HG02943 (cell line): ENCODE measurements around the gene CHRNA1.
A peak's percentile ranks its signal among the peaks of the same experiment; 100 is the strongest.

Experiments
- ATAC-seq: cut with Tn5 transposase; IDR thresholded peaks from one replicate; pipeline ENCODE4 v1.9.1; 2021; ENCODE audit warnings: mild to moderate bottlenecking, low read depth, moderate library complexity; ENCODE audit not compliant: unreplicated experiment

The CHRNA1 gene

GRCh38 chr2:174764280-174765255 lies at the start of gene CHRNA1:
TSS of gene CHRNA1 (minus strand) at chr2:174764472. CDS start at chr2:174764394, 78 bp downstream.
- ATAC-seq = peak; percentile 51

DNA sequence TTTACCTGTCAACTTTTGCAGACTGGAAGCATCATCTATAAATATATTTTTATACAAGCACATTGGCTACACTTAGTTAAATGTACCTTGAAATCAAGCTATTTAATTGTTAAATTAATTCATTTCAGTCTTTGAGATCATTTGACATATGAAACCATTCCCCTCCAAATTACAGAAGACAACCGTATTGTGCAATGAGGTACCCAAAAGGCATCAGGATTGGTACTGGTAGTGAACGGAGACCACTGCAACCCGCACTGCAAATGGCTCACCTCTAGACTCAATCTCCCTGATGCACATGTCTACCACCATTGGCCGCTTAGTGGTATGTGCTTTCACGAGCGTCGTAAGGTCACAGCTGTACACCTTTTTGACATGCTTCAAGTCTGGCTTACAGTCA lies 47.8 kb upstream of the CHRNA1 start:
- no peak for ATAC-seq

- ATAC-seq = no peak
Measured at GRCh38 chr2:174807931-174808330, 43.7 kb upstream of the CHRNA1 start.

DNA sequence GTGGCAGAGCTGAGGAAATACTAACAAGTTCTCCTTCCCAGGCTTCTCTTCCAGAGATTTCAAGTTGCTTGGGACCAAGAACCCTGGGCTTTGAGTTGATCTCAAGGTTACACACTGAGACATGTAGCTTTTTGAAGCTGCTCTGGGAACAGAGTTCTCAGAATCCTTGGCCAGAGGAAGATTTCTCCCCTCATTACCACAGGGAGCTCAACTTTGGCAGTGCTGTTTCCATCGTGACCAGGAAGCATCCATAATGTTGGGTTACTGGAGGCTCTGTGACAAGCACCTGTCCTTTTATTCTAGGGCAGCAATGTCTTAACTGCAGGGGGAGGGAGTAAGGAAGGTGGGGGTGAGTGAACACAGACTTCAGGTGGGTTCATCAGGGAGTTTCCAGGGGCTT lies 41.5 kb upstream of the CHRNA1 start:
- ATAC-seq = no peak

DNA sequence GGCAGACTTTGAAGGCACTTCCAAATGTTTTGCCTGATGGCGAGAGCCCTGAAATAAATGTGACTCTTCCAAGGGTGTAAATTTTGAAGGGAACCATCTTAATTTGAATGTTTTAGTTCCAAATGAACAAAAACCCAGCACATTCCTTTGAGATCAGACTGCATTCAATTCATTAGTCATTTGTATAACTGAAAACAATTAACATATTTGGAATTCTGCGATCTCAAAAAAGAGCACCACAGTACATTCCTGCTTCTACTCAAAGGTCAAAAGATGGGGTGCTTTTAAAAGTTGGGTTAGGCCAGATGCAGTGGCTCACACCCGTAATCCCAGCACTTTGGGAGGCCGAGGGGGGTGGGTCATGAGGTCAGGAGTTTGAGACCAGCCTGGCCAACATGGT lies 38.2 kb upstream of the CHRNA1 start:
- no peak for ATAC-seq

DNA sequence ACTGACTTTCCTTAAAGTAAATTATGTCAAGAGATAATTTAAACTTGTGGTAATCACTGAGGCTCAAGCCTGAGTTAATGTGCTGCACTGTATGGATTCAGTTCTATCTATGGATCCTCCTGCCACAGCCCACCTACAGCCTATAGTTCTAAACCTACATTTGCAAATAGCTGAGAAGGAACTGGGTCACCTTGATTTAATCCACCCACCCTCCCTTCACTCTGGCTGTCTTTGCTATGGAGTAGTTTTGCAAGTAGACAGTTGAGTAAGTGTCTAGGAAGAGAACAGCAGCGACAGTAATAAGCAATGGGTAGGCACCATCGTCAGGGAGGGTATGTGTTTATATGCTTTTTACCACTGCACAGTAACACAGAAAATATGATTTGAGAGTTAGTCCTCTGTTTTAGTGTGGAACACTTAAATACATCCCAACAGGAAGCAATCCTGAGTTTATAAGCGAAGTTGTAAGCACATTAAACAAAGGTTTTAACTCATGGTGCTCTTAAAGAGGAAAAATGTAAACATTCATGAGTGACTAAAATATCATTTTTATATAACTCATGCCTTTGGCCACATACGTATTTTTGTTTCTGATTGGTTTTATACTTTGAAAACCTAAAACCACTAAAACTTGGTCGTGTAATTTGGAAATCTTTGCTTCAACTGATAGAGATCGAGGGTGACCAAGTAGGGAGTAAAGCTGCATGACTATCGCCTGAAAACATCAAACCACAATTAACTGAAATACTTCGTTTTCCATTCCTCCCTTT lies 36.3 kb upstream of the CHRNA1 start:
- no peak for ATAC-seq

- no peak for ATAC-seq
Measured at GRCh38 chr2:174798801-174799200, 34.5 kb upstream of the CHRNA1 start.

DNA sequence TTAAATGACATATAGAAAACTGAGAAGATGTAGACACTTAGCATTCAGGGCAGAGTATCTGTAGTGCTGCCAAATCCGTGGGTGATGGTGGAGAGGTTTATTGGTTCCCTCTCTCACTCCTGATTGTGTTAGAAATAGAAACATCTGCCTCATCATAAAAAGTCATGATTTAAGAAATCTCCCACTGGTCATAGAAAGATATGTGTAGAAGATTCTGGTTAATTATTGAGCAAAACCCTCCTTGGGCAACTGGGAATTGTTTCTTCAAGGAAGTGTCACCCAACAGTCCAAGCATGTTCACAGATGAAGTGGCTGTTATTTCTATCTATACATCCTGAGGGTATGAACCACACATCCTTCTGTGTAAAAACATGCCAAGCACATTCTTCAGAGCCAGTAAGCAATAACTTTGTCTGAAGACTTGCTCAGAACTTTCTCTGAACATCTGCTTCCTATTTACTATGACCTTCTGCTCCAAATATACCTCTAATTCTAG lies 33.6 kb upstream of the CHRNA1 start:
- no peak for ATAC-seq

DNA sequence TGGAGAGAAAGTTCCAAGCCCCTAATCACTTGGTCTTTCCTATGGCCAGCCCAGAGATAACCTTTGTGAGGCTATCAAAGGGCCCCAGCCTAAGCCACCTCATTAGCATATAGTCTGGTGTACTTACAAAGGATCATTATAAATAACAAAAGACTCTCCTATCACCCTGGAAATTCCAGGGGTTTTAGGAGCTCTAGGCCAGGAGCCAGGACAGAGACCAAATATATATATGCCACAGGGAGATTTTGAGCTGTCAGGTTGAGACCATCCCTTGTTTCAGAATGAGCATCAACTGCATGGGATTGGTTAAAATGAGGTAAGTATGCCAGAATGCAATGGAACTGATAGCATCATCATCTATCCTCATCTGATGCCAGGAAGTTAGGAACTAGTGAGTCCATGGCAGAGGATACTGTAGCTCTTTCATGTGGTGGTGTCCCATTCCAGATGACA lies 32.1 kb upstream of the CHRNA1 start:
- no peak for ATAC-seq

GRCh38 chr2:174794851-174795374 lies 30.6 kb upstream of the CHRNA1 start:
- no peak for ATAC-seq

DNA sequence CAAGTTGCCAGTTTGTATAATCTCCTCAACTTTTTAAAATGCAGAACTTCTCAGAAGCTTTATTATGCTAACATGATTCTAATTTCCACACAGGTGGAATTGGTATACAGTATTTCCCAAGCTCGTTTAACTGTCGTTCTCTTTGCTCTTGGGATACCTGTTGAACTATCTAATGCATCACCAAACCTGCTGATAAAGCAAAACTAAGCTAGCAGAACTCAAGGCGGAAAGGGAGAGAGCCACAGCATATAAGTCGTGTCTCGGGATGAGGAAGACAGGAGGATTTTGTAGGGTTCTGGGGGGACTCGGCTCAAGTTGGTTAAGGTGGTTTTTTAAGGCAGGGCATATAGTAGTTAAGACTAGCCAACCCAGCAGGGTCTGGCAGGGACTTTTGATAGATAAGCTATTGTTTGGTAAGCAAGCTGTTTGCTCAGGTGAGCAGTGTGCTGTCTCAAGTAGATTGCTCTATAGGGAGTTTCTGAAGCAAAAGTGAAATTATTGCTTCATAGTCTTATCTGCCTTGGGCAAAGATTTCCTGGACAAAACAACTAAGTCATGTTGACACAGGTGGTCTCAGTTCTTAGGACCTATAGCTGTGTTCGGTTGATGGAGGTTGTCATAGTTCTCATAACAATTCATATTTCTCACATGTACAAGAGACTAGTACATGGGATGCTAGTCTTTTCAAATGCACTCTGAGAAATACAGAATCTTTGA lies 28.2 kb upstream of the CHRNA1 start:
- no peak for ATAC-seq

- ATAC-seq = no peak
Measured at GRCh38 chr2:174791746-174792280, 27.5 kb upstream of the CHRNA1 start.

DNA sequence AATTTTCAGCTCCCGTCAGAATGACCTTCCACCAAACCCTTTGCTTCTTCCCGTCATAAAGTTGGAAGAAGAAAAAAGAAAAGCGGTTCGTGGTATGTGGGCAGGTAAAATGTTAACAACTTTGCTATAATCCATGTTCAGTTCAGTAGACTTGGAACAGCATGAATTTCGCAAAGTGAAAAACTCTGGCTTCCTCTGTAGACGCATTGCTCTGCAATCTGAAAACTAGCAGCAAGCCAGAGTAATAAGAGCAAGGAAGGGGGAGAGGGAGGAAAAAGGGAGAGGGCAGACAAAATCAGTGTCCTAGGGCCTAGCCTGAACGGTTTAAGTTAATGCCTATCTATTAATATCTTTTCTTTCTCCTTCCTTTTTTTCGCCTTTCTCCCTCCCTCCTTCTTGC lies 26.7 kb upstream of the CHRNA1 start:
- no peak for ATAC-seq

GRCh38 chr2:174789001-174789400 lies 24.7 kb upstream of the CHRNA1 start:
- no peak for ATAC-seq

GRCh38 chr2:174788291-174788929 lies 24.1 kb upstream of the CHRNA1 start:
- ATAC-seq = no peak

GRCh38 chr2:174787487-174788205 lies 23.4 kb upstream of the CHRNA1 start:
- ATAC-seq = no peak

GRCh38 chr2:174786066-174786725 lies 21.9 kb upstream of the CHRNA1 start:
- no peak for ATAC-seq

GRCh38 chr2:174785481-174785880 lies 21.2 kb upstream of the CHRNA1 start:
- no peak for ATAC-seq
